ENCODE data around the gene MARVELD1. TPM values are rescaled to one million over a fixed set of nuclear protein-coding genes. Genes with fewer than 3 reads are reported as not detected.

MARVELD1 gene
- total and polyA plus RNA-seq, 2 experiments from 2014 or later, result 7.3 to 23.7 TPM

- Mint-ChIP-seq H3K36me3 (ENCODE audit: low read depth) (peaks cover 25% of the 10 kb centered on the region), H3K9me3 (no peaks in the 10 kb centered on the region), H3K4me3 (no peak overlapping the region), H3K27ac (no peak overlapping the region; the same call in 1 of the 2 replicates), H3K4me1 (peaks cover 29% of the 10 kb centered on the region), H3K27me3 (ENCODE audit: insufficient read depth, low read depth, poor library complexity) (peaks cover 28% of the 10 kb centered on the region)
- H3K79me2 ChIP-seq (replicated peaks; ENCODE audit: insufficient read depth), result no peaks in the 10 kb centered on the region
- peaks cover 4% of the 10 kb centered on the region; the same call in 1 of the 2 replicates for H3K36me3 ChIP-seq (ENCODE audit: insufficient read depth)
- no peak for ATAC-seq
- DNase-seq (ENCODE audit: low spot score), result no peak
- no peak overlapping the region for H3K4me3 ChIP-seq
- no peak for TF ChIP-seq CREB1 (CRISPR knock-in tag; IDR thresholded peaks at IDR 0.05; ENCODE audit: low read depth)
- TF ChIP-seq NANOG (IDR thresholded peaks at IDR 0.05; ENCODE audit: borderline replicate concordance), result no peak
- no peak for TF ChIP-seq CTCF (conservative IDR thresholded peaks at IDR 0.05; ENCODE audit: low read depth in 2 of 2)
- no peak for TF ChIP-seq ZNF114 (CRISPR knock-in tag; IDR thresholded peaks at IDR 0.05)
- TF ChIP-seq ZNF462 (CRISPR knock-in tag; IDR thresholded peaks at IDR 0.05), result no peak
- no peak for TF ChIP-seq POLR2AphosphoS5 (IDR thresholded peaks at IDR 0.05; ENCODE audit: low read depth)
- TF ChIP-seq EZH2 (IDR thresholded peaks at IDR 0.05; ENCODE audit: low read depth, unreplicated experiment), result no peak
- TF ChIP-seq EZH2phosphoT487 (IDR thresholded peaks at IDR 0.05; ENCODE audit: unreplicated experiment), result no peak
- TF ChIP-seq REST (IDR thresholded peaks at IDR 0.05; ENCODE audit: unreplicated experiment), result no peak
- TF ChIP-seq ETS1 (IDR thresholded peaks at IDR 0.05), result no peak
- no peak for TF ChIP-seq ZNF331 (CRISPR knock-in tag; IDR thresholded peaks at IDR 0.05; ENCODE audit: low read depth)
- TF ChIP-seq STAT1 (IDR thresholded peaks at IDR 0.05; ENCODE audit: unreplicated experiment), result no peak
- TF ChIP-seq JUNB (IDR thresholded peaks at IDR 0.05; ENCODE audit: unreplicated experiment), result no peak
- H3K27ac ChIP-seq (ENCODE audit: low read depth), result no peak overlapping the region
- H2AFZ ChIP-seq, result no peak overlapping the region
- H4K20me1 ChIP-seq (replicated peaks; ENCODE audit: insufficient read depth), result no peaks in the 10 kb centered on the region
- peaks cover 7% of the 10 kb centered on the region; the same call in 1 of the 2 replicates for H3K4me1 ChIP-seq (ENCODE audit: insufficient read depth)
- H3K9me2 ChIP-seq (ENCODE audit: insufficient read depth), result no peaks in the 10 kb centered on the region
- H3K4me2 ChIP-seq, result no peak overlapping the region
- no peaks in the 10 kb centered on the region for H3F3A ChIP-seq (replicated peaks; ENCODE audit: low read depth)
- peaks cover 4% of the 10 kb centered on the region; the same call in 1 of the 2 replicates for H3K27me3 ChIP-seq (ENCODE audit: insufficient read depth)
Measured at GRCh38 chr10:97763947-97764346, 50.4 kb downstream of the MARVELD1 start.
